Stimulated activated naive CD4-positive, alpha-beta T cell treated with Interleukin-2 at 50 U/mL for 16 hours (primary cell): ENCODE measurements around the gene MAGOHB.
"Not testable (repeated sequence)": the region's sequence is repeated elsewhere in the genome, so short reads cannot be mapped to it uniquely, and the experiment has no call there.

Source experiments
- DNase-seq: peaks from one replicate; lab custom pipeline; 2025; lab: John Stamatoyannopoulos, UW

Gene MAGOHB

GRCh38 chr12:10612110-10612509, 1.3 kb downstream of the MAGOHB start:
- DNase-seq, result no peak

- not testable (repeated sequence) for DNase-seq
Measured at GRCh38 chr12:10611258-10611657, 2.2 kb downstream of the MAGOHB start.

- no peak for DNase-seq
Measured at GRCh38 chr12:10610188-10610587, 3.2 kb downstream of the MAGOHB start.

GRCh38 chr12:10607885-10608458, 5.4 kb downstream of the MAGOHB start:
- DNase-seq, result no peak

- no peak for DNase-seq
Measured at GRCh38 chr12:10601860-10602259, 11.5 kb downstream of the MAGOHB start.

- no peak for DNase-seq
Measured at GRCh38 chr12:10600988-10601387, 12.4 kb downstream of the MAGOHB start.

- DNase-seq, result no peak
Measured at GRCh38 chr12:10595881-10596280, 17.5 kb downstream of the MAGOHB start.

GRCh38 chr12:10590966-10591365, 22.4 kb downstream of the MAGOHB start:
- no peak for DNase-seq

- DNase-seq, result no peak
Measured at GRCh38 chr12:10584415-10584814, 29.0 kb downstream of the MAGOHB start.

- no peak for DNase-seq
Measured at GRCh38 chr12:10582704-10583103, 30.7 kb downstream of the MAGOHB start.

- DNase-seq, result not testable (repeated sequence)
Measured at GRCh38 chr12:10582133-10582532, 31.3 kb downstream of the MAGOHB start.

GRCh38 chr12:10574307-10574706, 39.1 kb downstream of the MAGOHB start:
- no peak for DNase-seq

GRCh38 chr12:10572021-10572490, 41.4 kb downstream of the MAGOHB start:
- DNase-seq, result not testable (repeated sequence)

GRCh38 chr12:10571141-10571540, 42.3 kb downstream of the MAGOHB start:
- DNase-seq, result no peak

GRCh38 chr12:10567813-10568212, 45.6 kb downstream of the MAGOHB start:
- no peak for DNase-seq

- no peak for DNase-seq
Measured at GRCh38 chr12:10563966-10564365, 49.4 kb downstream of the MAGOHB start.

GRCh38 chr12:10563002-10563401, 50.4 kb downstream of the MAGOHB start:
- DNase-seq, result no peak

- no peak for DNase-seq
Measured at GRCh38 chr12:10562306-10562933, 51.0 kb downstream of the MAGOHB start.

GRCh38 chr12:10559244-10559643, 54.2 kb downstream of the MAGOHB start:
- no peak for DNase-seq

- no peak for DNase-seq
Measured at GRCh38 chr12:10558789-10559188, 54.6 kb downstream of the MAGOHB start.

- DNase-seq, result no peak
Measured at GRCh38 chr12:10558301-10558700, 55.1 kb downstream of the MAGOHB start.

- no peak for DNase-seq
Measured at GRCh38 chr12:10557766-10558165, 55.6 kb downstream of the MAGOHB start.

- DNase-seq, result no peak
Measured at GRCh38 chr12:10557329-10557728, 56.1 kb downstream of the MAGOHB start.
